NCI-H82 treated with DMSO at 0.1 percent for 48 hours (cell line): ENCODE data around the gene FGGY.
"Not testable (repeated sequence)": the region's sequence is repeated elsewhere in the genome, so short reads cannot be mapped to it uniquely, and the experiment has no call there.

Experiments
- DNase-seq: peaks from one replicate; lab custom pipeline; 2025; ENCODE audit not compliant: unreplicated experiment; lab: John Stamatoyannopoulos, UW

The FGGY gene

GRCh38 chr1:59477286-59477685 lies 180.4 kb downstream of the FGGY start:
- DNase-seq: no peak

GRCh38 chr1:59477867-59478266 lies 181.0 kb downstream of the FGGY start:
- no peak for DNase-seq

GRCh38 chr1:59478822-59479221 lies 181.9 kb downstream of the FGGY start:
- DNase-seq: no peak

GRCh38 chr1:59480188-59480888 lies 183.4 kb downstream of the FGGY start:
- no peak for DNase-seq

GRCh38 chr1:59481881-59482505 lies 185.1 kb downstream of the FGGY start:
- peak; percentile 72 for DNase-seq

GRCh38 chr1:59482986-59483385 lies 186.1 kb downstream of the FGGY start:
- no peak for DNase-seq

- no peak for DNase-seq
Observed at GRCh38 chr1:59484096-59484495, 187.2 kb downstream of the FGGY start.

GRCh38 chr1:59485171-59485570 lies 188.3 kb downstream of the FGGY start:
- DNase-seq: no peak

GRCh38 chr1:59485949-59486348 lies 189.1 kb downstream of the FGGY start:
- DNase-seq: peak; percentile 25

GRCh38 chr1:59486615-59487014 lies 189.7 kb downstream of the FGGY start:
- no peak for DNase-seq

- no peak for DNase-seq
Observed at GRCh38 chr1:59487335-59488031, 190.6 kb downstream of the FGGY start.

- no peak for DNase-seq
Observed at GRCh38 chr1:59492500-59492899, 195.6 kb downstream of the FGGY start.

GRCh38 chr1:59494145-59494833 lies 197.4 kb downstream of the FGGY start:
- no peak for DNase-seq

GRCh38 chr1:59496156-59496555 lies 199.3 kb downstream of the FGGY start:
- DNase-seq: not testable (repeated sequence)

- no peak for DNase-seq
Observed at GRCh38 chr1:59497616-59498015, 200.7 kb downstream of the FGGY start.

- DNase-seq: no peak
Observed at GRCh38 chr1:59498640-59499039, 201.7 kb downstream of the FGGY start.

GRCh38 chr1:59499273-59499942 lies 202.5 kb downstream of the FGGY start:
- no peak for DNase-seq

- no peak for DNase-seq
Observed at GRCh38 chr1:59499943-59500569, 203.2 kb downstream of the FGGY start.

GRCh38 chr1:59500950-59501742 lies 204.3 kb downstream of the FGGY start:
- no peak for DNase-seq
